NCI-H2171 treated with DMSO at 0.1 percent for 48 hours (cell line): Measurements from ENCODE around the gene FHIT.
"Not testable (repeated sequence)": the region's sequence is repeated elsewhere in the genome, so short reads cannot be mapped to it uniquely, and the experiment has no call there.

ENCODE experiments used
- DNase-seq: peaks from one replicate; lab custom pipeline; 2025; lab: John Stamatoyannopoulos, UW

The FHIT gene

DNA sequence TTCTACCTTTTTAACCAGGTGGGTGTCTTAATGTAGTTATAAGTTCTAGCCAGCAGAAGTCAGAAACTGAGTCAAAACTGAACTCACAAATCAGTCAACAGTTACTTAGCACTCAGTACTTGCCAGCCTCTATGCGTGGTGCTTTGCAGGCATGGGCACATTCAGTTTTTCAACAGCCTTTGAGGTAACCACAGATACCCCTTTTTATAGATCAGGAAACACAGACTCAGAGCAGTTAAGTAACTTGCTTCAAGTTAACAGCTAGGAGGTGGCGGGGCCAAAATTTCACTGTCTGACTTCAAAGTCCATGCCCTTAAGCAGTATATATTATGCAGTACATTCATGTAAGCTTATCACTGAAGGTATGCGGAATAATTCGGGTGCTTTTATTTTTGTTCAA is 139.4 kb downstream of the FHIT start:
- no peak for DNase-seq

DNA sequence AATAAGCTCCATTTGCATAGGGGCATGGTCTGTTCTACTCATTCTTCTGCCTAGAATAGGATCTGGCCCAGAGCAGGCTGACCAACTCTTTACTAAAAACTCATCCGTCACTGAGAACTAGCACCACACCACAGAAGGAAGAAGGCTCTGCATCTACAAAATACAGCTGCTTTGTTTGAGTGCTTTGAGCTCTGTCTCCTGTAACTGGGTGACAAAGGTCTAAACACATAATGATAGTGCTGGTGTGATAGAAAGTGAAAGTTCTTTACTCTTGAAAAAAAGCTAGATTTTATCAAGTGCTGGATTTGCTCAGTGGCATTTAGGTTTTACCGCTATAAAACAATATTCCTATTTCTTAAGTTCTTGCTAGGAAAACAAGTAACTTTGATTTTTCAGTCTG is 140.7 kb downstream of the FHIT start:
- no peak for DNase-seq

- no peak for DNase-seq
Observed at GRCh38 chr3:61108247-61109019, 142.8 kb downstream of the FHIT start.

GRCh38 chr3:61094608-61095007 is 156.6 kb downstream of the FHIT start:
- no peak for DNase-seq

GRCh38 chr3:61093364-61093763 is 157.9 kb downstream of the FHIT start:
- DNase-seq = no peak

GRCh38 chr3:61092870-61093269 is 158.4 kb downstream of the FHIT start:
- no peak for DNase-seq

DNA sequence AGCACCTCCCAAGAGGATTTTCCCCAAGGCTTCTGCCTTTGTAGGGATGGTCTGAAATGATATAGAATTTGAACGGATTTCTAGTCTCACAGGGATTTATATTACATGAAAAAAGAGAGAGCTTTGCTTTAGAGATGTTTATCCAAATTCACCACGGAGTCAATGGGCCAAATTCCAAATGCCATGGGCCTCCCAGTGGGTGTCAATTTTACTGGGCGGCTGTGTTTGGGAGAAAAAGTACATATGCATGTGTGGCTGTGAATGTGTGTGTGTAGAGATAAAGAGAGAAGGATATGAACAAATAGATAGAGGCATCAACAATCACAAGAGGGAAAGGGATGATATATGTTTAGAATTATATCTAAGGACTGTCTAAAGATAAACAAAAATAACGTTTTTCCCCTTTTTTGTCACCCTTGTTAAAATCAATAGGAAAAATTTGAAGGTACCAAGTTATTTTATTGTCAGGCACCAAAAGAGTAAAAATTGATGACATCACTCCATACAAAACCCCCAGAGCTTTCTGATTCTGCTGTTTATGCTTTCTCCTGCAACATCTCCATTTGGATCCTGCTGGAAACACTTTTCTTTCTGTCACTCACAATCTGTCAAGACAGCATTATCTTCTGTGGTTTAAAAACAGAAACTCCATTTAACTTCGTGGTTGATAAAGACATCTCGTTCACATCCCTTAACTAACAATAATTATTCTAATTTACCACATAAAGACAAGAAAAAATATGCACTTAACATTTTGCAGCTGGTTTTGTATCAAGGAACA is 160.7 kb downstream of the FHIT start:
- no peak for DNase-seq

- no peak for DNase-seq
Observed at GRCh38 chr3:61087465-61087864, 163.8 kb downstream of the FHIT start.

GRCh38 chr3:61081554-61081953 is 169.7 kb downstream of the FHIT start:
- DNase-seq = no peak

DNA sequence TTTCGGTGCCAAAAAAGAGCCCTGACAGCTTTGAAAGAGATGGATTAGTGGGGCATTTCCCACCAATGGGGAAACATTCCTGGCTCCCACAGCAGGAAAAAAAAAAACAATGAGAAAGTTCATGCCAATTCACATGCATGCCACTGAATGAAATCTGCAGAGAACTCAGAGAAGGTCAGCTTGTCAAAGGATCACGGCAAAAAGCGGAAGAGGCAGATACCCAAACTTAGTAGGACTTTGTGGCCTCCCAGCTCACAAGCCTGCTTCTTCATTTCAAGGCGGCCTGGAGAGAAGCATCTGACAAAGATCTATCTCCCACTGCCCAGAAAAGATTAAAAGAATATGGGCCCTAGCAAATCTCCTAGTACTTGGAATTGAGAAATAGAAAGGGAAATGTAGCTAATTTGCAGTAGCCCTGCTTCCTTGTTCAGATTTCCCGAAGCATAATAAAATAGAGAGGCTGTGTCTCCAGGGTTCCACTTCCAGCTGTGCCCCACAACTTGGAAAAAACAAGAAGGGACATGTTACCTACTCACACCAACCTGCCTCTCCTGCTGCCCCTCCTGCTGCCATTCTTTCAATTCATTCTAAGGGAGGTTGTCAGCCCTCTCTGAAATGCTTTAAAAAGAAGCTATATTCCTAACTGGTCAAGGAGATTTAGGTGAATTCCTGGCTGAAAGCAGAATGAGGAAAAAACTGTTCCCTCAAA is 170.4 kb downstream of the FHIT start:
- DNase-seq = peak; percentile 48

DNA sequence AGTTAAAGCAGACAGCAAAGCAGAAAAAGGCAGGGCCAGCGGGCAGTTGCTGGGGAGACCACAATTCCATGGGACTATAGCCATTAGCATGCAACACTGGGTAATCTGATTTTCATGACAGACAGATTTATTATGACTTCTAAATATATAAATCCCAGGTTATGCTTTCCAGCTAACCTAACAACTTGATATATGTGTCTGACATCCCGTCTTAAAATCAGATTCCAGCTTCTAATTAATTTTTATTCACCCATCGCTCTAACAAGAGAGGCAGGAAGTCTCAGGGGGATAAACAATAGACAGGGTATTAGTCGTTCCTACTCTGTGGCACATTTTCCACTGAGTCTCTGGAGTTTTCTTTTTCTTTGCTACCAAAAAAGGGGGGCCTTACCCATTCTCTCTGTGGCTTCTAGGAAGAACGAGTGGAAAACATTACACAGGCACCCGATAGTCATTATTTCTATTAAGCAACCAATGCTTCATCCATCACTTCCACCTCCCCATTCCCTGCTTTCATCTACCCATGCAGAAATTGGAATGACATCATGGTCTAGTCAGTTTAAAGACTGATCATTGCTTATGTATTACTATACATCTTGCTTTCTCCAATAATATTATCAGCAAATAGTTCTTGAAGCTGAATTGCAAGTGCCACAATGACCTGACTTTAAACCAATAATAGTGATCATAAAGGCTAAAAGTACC is 173.1 kb downstream of the FHIT start:
- no peak for DNase-seq

GRCh38 chr3:61077551-61077950 is 173.7 kb downstream of the FHIT start:
- no peak for DNase-seq

- DNase-seq = no peak
Observed at GRCh38 chr3:61074783-61075182, 176.5 kb downstream of the FHIT start.

GRCh38 chr3:61073566-61074165 is 177.6 kb downstream of the FHIT start:
- DNase-seq = no peak

GRCh38 chr3:61068084-61068483 is 183.2 kb downstream of the FHIT start:
- no peak for DNase-seq

- DNase-seq = no peak
Observed at GRCh38 chr3:61066800-61067199, 184.5 kb downstream of the FHIT start.

DNA sequence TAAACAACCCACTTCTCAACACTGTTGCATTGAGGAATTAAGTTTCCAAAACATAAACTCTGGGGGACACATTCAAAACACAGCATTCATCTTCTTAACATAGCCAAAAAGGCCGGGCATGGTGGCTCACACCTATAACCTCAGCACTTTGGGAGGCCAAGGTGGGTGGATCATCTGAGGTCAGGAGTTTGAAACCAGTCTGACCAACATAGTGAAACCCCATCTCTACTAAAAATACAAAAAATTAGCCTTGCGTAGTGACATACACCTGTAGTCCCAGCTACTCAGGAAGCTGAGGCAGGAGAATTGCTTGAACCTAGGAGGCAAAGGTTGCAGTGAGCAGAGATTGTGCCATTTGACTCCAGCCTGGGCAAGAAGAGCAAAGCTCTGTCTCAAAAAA is 185.0 kb downstream of the FHIT start:
- not testable (repeated sequence) for DNase-seq

GRCh38 chr3:61065451-61066011 is 185.7 kb downstream of the FHIT start:
- no peak for DNase-seq

DNA sequence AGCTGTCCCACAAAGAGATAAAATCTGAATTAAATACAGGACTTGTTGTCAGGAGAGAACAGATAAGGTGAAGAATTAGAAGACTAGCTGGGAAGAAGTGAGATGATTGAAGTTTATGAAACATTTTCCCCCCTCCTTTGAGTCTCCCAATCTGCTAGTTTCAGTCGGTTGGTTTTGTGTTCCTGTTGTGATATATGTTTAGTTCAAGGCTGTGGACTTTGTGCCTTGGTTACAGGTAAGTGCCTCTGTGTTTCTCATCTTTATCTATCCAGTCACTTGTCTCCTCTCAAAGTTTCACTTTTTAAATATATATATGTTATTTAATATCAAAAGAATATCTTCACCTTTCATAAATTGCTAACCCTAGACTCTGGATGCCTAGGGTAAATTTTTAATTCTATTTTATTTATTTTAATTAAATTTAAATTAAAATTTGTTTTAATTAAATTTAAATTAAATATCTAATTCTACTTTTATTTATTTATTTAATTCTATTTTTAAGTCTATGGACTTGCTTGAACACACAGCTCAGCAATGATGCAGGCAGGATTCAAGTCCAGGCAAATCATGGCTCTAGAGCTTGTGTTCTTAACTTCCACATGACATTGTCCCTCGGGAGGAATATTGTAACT is 190.0 kb downstream of the FHIT start:
- DNase-seq = no peak

- DNase-seq = peak; percentile 64
Observed at GRCh38 chr3:61060411-61060861, 190.8 kb downstream of the FHIT start.

GRCh38 chr3:61058836-61059235 is 192.4 kb downstream of the FHIT start:
- DNase-seq = no peak
